DOHH2 (cell line): ENCODE results near the gene TRPM3.

Source experiments
- EZH2phosphoT487 ChIP-seq: fragments of 200-600 bp; sonication (generic); IDR thresholded peaks from 2 replicates; pipeline ENCODE4 v1.6.1; 2017; ENCODE audit warnings: borderline replicate concordance, mild to moderate bottlenecking, antibody characterized with exemption, low read length, moderate library complexity, mixed read lengths
- TF ChIP-seq, protein P1 (sequence below): fragments of 200-600 bp; sonication (generic); IDR thresholded peaks from one replicate; pipeline ENCODE4 v1.5.1; 2014; ENCODE audit warnings: antibody characterized with exemption, mild to moderate bottlenecking, low read depth, low read length; ENCODE audit not compliant: poor library complexity, severe bottlenecking

DNA sequence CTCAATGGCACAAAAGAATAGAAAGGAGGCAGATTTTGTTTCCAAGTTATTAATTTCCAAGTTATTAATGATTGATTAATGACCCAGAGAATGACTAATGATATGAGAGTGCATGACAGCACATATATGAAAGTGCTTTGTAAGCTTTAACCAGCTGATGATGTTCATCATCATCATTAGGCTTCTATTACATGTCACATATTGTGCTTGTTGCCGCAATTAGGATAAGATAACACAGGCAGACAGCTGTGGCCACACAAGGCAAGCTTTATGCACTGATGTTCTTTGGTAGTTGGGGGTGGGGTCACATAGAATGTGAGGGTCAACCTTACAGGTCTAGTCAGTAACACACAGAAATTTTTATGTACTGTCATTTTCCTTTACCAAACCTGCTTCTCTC, 219.7 kb downstream of the TRPM3 start:
- TF ChIP-seq, protein P1, sequence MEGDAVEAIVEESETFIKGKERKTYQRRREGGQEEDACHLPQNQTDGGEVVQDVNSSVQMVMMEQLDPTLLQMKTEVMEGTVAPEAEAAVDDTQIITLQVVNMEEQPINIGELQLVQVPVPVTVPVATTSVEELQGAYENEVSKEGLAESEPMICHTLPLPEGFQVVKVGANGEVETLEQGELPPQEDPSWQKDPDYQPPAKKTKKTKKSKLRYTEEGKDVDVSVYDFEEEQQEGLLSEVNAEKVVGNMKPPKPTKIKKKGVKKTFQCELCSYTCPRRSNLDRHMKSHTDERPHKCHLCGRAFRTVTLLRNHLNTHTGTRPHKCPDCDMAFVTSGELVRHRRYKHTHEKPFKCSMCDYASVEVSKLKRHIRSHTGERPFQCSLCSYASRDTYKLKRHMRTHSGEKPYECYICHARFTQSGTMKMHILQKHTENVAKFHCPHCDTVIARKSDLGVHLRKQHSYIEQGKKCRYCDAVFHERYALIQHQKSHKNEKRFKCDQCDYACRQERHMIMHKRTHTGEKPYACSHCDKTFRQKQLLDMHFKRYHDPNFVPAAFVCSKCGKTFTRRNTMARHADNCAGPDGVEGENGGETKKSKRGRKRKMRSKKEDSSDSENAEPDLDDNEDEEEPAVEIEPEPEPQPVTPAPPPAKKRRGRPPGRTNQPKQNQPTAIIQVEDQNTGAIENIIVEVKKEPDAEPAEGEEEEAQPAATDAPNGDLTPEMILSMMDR = no peak
- no peak for TF ChIP-seq EZH2phosphoT487
